GM19328 (cell line): ENCODE data around the gene ZNF786.
A peak's percentile ranks its signal among the peaks of the same experiment; 100 is the strongest.
"Not testable (repeated sequence)": the region's sequence is repeated elsewhere in the genome, so short reads cannot be mapped to it uniquely, and the experiment has no call there.

Experiments
- ATAC-seq: cut with Tn5 transposase; IDR thresholded peaks from one replicate; pipeline ENCODE4 v1.9.1; 2021; ENCODE audit warnings: mild to moderate bottlenecking, moderate library complexity; ENCODE audit not compliant: unreplicated experiment

The ZNF786 gene

DNA sequence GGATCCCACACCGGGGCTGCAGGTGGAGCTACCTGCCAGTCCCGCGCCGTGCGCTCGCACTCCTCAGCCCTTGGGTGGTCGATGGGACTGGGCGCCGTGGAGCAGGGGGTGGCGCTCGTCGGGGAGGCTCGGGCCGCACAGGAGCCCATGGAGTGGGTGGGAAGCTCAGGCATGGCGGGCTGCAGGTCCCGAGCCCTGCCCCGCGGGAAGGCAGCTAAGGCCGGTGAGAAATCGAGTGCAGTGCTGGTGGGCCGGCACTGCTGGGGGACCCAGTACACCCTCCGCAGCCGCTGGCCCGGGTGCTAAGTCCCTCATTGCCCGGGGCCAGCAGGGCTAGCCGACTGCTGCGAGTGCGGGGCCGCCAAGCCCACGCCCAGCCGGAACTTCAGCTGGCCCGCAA is 51.9 kb downstream of the ZNF786 start:
- not testable (repeated sequence) for ATAC-seq

DNA sequence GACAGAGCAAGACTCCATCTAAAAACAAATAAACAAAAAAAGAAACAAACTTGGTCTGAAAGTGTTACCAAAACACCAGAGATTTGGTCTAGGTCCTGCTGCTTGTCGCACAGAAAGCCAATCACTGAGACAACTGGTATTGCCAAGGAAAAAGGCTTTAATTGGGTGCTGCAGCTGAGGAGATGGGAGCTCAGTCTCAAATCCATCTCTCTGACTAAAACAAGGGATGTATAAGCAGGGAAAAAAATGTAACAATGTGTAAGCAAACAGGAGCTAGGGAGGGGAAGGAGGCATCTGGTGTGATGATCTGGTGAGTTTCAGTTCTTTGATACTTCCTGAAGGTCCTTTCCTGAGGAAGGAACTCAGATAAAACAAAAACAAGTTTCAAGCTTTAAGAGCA is 53.8 kb downstream of the ZNF786 start:
- no peak for ATAC-seq

- no peak for ATAC-seq
Observed at GRCh38 chr7:149031353-149031910, 59.1 kb downstream of the ZNF786 start.

DNA sequence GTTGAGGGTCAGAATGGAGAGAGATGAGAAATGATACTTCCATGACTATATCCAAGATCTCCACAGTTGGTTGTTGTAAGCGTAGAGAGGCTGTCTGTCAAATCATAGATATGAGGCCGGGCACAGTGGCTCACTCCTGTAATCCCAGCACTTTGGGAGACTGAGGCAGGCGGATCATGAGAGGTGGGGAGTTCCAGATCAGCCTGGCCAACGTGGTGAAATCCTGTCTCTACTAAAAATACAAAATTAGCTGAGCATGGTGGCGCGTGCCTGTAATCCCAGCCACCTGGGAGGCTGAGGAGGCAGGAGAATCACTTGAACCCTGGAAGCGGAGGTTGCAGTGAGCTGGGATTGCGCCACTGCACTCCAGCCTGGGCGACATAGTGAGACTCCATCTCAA is 60.1 kb downstream of the ZNF786 start:
- ATAC-seq, result not testable (repeated sequence)

GRCh38 chr7:149028346-149029109 is 62.0 kb downstream of the ZNF786 start, which contains the start of gene PDIA4:
TSS of gene PDIA4 (minus strand) at chr7:149028505. CDS start at chr7:149028408, 97 bp downstream.
- ATAC-seq, result peak; percentile 93

GRCh38 chr7:149027611-149028345 is 62.7 kb downstream of the ZNF786 start:
- no peak for ATAC-seq

DNA sequence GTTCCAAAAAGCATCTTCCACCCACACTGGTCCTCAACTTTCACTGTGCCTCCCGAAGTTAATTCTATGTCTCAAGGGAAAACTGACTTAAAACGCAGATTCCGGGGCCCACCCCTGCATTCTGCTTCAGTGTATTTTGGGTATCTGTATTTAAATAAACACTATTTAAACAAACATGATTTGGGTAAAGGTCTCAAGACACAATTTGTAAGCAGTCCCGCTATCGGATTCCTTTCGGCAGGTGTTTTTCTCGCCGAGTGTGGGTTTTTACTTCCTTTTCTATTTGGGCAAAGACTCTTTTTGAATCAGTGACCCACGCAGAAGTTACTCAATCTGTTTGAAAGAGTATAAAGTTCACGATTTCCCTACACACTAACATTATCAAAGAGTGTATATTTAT is 63.5 kb downstream of the ZNF786 start:
- ATAC-seq, result no peak

DNA sequence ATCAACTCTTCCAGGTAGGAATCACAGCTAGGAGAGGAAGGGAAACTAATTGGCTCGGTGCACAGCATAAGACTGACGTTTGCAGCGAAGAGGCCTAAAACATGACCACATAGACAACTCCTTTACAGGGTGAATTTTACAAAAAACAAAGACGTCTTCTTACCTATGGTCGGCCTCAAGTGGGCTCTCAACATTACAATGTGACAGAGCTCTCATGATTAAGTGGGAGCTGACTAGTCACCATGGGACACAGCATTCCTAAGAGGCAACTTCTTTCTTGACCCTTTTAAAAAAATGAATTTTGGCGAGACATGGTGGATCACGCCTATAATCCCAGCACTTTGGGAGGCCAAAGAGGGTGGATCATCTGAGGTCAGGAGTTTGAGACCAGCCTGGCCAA is 66.9 kb downstream of the ZNF786 start:
- no peak for ATAC-seq

DNA sequence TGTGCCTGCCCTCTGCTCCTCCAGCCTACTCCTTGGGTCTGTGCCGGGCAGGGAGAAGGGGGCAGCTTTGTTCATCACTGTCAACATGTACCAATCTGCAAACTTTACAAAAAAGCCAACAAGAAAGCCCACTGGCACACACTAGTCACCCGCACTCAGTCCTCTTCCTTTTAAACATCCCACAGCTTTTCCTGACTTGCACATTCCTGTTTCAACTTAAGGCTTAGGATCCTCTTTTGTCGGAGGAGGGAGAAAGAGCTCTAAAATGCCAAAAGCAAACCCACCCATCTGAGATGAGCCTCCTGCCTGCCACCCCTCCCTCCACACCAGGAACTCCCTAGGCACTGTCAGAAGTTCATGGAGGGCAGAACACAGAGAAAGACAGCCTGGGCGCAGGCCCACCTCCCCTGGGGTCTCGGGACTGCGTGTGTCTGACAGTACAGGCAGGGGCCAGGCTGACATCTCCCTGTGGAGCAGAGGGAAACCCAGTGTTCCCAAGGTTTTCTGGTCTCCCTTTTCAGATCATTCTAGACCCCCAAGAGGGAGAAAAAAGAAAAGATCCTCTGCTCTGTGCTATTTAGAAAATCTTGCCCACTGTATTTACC is 67.7 kb downstream of the ZNF786 start:
- ATAC-seq, result no peak

- ATAC-seq, result no peak
Observed at GRCh38 chr7:149021725-149022062, 68.8 kb downstream of the ZNF786 start.

DNA sequence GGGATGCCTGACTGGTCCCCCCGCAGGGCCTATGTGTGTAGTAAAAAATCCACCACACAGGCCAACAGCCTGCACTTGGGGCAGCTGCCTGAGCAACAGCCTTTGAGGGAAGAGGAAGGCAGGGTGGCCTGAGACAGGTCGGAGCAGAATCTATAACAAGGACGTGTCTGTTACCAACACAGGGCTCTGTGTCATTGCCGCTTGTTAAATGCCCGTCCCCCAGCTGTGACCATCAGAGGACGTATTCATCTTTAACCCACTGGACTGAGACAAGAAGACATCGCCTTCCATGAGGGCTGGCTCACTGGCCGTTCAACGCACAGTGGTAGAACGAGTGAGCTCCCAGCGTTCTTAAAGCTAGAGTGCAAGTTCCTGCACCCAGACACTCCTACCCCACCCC is 70.0 kb downstream of the ZNF786 start:
- ATAC-seq, result no peak
